GM19395 (cell line): ENCODE data around the gene FBXO10.
"Not testable (repeated sequence)": the region's sequence is repeated elsewhere in the genome, so short reads cannot be mapped to it uniquely, and the experiment has no call there.

Experiments
- ATAC-seq: cut with Tn5 transposase; IDR thresholded peaks from one replicate; pipeline ENCODE4 v1.9.1; 2021; ENCODE audit warnings: mild to moderate bottlenecking, moderate library complexity; ENCODE audit not compliant: unreplicated experiment

FBXO10 gene, protein sequence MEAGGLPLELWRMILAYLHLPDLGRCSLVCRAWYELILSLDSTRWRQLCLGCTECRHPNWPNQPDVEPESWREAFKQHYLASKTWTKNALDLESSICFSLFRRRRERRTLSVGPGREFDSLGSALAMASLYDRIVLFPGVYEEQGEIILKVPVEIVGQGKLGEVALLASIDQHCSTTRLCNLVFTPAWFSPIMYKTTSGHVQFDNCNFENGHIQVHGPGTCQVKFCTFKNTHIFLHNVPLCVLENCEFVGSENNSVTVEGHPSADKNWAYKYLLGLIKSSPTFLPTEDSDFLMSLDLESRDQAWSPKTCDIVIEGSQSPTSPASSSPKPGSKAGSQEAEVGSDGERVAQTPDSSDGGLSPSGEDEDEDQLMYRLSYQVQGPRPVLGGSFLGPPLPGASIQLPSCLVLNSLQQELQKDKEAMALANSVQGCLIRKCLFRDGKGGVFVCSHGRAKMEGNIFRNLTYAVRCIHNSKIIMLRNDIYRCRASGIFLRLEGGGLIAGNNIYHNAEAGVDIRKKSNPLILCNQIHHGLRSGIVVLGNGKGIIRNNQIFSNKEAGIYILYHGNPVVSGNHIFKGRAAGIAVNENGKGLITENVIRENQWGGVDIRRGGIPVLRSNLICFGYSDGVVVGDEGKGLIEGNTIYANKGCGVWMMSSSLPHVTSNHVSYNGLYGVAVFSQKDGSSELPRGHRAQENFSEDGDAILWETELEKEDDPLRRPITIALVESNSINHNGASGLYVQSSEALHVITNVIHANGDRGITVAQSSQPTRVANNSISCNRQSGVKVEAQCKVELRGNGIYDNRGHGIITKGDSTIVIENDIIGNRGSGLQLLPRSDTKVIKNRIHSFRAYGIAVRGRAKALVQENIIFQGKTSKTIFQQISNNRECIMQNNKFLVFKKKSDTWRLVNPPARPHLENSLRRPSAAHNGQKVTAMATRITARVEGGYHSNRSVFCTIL

GRCh38 chr9:37575921-37576721 is at the start of gene FBXO10:
Gene FBXO10, minus strand, starts transcription at chr9:37576380. Its CDS starts 34,612 bp downstream, at chr9:37541768.
- ATAC-seq: peak; percentile 75

- no peak for ATAC-seq
Measured at GRCh38 chr9:37625758-37626147, 49.6 kb upstream of the FBXO10 start.

GRCh38 chr9:37625036-37625757 is 49.0 kb upstream of the FBXO10 start:
- ATAC-seq: no peak

DNA sequence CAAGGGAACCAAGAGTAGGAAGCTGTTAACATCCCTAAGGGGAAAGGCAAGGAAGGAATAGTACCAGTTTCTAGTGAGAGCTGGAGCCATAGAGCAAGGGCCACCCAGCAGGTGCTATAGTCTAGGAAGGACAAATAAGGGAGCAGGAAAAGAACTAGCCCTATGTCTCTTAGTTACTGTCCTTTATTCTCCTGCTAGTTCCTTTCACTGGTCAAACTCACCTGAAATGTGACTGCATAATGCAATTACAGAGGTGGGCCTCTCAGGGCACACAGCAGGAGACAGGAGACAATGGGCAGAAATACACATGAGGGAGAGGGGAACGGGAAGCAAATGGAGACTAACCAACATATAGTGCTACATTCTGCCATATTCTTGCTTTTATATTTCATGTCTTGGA is 47.9 kb upstream of the FBXO10 start:
- no peak for ATAC-seq

DNA sequence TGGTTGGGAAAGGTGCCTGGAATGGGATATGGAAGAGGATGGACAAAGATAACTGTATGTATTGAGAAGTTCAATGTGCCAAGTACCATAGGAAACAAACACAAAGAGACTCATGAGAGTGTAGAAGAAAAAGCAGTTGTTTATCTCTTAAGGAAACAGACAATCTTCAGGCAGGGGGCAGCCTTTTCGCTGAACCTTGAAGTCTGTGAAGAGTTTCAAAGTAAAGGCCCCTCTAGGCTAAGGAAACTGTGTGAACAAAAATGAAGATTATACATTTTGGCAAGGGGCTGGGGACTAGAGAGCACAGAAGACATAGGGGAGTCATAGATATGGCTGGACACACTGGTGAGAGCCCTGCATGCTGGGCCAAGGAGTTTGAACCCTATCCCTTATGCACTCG is 47.1 kb upstream of the FBXO10 start:
- no peak for ATAC-seq

GRCh38 chr9:37622462-37622861 is 46.3 kb upstream of the FBXO10 start:
- no peak for ATAC-seq

- no peak for ATAC-seq
Measured at GRCh38 chr9:37621273-37622121, 45.3 kb upstream of the FBXO10 start.

- ATAC-seq: no peak
Measured at GRCh38 chr9:37620396-37620795, 44.2 kb upstream of the FBXO10 start.

DNA sequence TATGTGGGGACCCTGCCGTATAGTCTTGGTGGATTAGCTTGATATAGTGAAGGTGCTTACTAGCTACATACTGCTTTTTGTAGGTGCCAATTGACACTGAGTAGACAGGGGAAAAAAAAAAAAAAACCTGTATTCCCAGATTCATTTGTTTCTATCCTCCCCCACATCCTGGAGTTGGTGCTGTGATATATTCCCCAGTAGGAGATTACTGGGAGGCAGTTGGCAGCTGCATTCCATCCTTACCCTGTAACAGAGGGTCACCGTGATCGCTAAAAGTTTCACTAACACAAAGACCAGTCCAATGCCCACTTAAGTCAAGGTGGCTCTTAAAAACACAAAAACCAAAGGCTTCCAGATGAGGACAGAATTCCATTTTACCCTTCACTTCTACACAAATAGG is 43.6 kb upstream of the FBXO10 start:
- ATAC-seq: no peak

- ATAC-seq: no peak
Measured at GRCh38 chr9:37618817-37619216, 42.6 kb upstream of the FBXO10 start.

DNA sequence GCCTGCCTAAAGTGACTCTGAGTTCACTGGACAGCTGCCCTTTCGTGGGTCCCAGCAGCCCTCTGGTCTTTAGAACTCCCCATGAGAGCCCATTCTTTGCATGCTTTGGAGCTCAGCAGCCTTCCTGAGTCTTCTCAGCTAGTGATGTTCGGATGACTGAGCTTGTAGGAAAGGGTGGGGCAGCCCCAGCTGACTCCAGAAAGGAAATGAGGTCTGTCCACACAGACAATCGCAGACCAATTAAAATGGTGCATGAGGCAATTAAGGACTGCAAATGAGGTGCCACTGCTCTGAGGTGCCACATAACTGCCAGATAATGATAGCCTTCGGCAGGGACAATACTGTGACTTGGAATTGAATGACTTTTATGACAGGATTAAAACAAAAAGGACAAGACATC is 41.7 kb upstream of the FBXO10 start:
- ATAC-seq: no peak

DNA sequence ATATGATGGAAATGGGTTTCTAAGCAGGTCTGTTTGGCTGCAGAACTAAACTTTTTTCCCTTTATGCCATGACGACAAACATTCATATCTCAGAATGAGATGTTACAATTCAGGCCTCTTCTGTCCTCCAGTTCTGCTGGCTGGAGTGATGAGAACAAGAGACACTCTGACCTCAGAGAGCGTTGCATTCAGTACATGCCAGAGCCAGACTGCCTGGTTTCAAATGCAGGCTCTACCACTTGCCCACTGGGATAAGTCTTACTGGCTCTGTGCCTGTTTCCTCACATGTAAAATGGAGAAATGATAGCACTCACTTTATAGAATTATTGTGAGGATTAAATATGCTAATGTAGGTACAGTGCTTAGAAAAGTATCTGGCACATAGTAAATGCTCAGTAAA is 41.0 kb upstream of the FBXO10 start:
- no peak for ATAC-seq

- ATAC-seq: no peak
Measured at GRCh38 chr9:37611961-37612360, 35.8 kb upstream of the FBXO10 start.

DNA sequence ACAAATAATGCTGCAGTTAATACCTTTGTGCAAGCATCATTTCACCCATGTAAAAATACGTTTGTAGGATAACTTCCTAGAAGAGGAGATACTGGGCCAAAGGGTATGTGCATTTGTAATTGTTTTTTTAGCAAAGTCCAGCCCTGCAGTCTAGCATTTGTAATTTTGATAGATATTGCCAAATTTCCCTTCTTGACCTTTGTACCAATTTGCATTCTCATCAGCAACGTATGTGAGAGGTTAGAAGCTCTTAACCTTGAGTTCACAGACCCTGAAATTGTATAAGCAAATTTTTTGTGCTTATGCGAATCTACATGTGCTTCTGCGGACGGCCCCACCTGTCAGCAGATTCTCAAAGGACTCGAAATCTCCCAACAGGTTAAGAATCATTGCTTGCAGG is 34.8 kb upstream of the FBXO10 start:
- ATAC-seq: no peak

DNA sequence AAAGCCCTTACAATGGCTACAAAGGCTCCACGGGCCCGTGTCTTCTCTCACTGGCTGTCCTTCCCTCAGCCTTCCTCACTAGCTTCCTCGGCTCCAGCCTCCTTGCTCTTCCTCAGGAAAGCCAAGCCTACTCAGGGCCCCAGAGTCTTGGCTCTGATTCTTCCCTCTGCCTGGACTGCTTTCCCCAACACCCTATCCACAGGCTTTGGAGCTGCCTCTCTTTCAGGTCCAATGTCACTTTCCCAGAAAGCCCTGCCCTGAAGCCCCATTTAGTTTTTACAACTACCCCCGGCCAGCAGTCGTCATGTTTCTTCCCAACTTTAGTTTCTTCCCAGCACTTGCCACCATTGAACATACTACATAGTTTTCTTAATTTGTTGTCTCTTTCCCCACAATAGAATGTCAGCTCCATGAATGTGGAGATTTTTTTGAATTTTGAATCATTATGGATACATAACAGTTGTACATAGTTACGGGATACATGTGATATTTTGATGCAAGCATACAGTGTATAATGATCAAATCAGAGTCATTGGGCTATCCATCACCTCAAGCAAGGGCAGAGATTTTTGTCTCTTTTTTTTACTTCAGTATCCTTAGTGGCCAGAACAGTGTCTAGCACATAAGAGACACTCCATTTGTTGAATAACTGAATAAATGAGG is 33.7 kb upstream of the FBXO10 start:
- ATAC-seq: no peak

DNA sequence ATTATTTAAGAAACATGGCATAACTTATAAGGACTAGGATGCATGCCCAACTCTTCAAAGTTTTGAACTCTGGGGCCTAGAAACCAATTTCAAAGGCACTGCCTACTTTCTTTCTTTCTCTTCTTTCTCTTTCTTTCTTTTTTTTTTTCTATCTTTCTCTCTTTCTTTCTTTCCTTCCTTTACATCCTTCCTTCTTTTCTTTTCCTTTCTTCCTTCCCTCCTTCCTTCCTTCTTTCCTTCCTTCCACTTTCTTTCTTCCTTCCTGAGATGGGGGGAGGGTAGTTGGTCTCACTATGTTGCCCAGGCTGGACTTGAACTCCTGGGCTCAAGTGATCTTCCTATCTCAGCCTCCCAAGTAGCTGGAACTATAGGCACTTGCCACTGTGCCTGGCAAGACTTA is 32.1 kb upstream of the FBXO10 start:
- no peak for ATAC-seq

- no peak for ATAC-seq
Measured at GRCh38 chr9:37604296-37604695, 28.1 kb upstream of the FBXO10 start.

- no peak for ATAC-seq
Measured at GRCh38 chr9:37602817-37603216, 26.6 kb upstream of the FBXO10 start.

DNA sequence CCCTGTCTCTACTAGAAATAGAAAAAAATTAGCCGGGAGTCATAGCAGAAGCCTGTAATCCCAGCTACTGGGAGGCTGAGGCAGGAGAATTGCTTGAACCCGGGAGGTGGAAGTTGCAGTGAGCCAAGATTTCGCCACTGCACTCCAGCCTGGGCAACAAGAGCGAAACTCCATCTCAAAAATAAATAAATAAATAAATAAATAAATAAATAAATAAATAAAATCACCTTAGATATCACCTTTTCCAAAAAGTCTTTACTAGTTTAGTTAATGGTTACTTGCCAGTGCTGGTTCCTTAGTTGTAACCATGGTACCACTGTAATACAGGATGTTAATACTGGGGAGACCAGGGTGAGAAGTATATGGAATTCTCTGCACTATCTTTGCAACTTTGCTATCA is 25.9 kb upstream of the FBXO10 start:
- ATAC-seq: not testable (repeated sequence)
